Ovary (tissue), 9 donors: ENCODE measurements around the gene PPP2R2B. TPM values are rescaled to one million over a fixed set of nuclear protein-coding genes. Genes with fewer than 3 reads are reported as not detected.

ENCODE experiments used
- DNase-seq, 5 donors: peaks; one replicate each; pipeline ENCODE4 v3.0.0-alpha.2; 2019 to 2020
- H3K27ac ChIP-seq, 2 donors: fragments of 200-600 bp; one replicate each; pipeline versions ENCODE4 v1.5.1 to v1.8.0; 2019 to 2022
- H3K27me3 ChIP-seq: fragments of 200-600 bp; one replicate; pipeline ENCODE4 v1.8.0; 2022
- H3K36me3 ChIP-seq: fragments of 200-600 bp; sonication (generic); one replicate; pipeline ENCODE4 v1.5.1; 2019
- H3K4me1 ChIP-seq: one replicate; pipeline ENCODE4 v1.8.1; 2013; ENCODE audit warnings: mild to moderate bottlenecking, moderate library complexity; ENCODE audit not compliant: insufficient read depth
- H3K4me3 ChIP-seq: fragments of 200-600 bp; sonication (generic); one replicate; pipeline ENCODE4 v1.5.1; 2017
- H3K9me3 ChIP-seq, 2 donors: fragments of 200-600 bp in 1 of 2; sonication (generic) in 1 of 2; one replicate each; pipeline versions ENCODE4 v1.5.1 to v1.8.1; 2013 to 2019; ENCODE audit warnings: mild to moderate bottlenecking in 1 of 2, moderate library complexity in 1 of 2
- EP300 ChIP-seq: sonication (generic); formaldehyde crosslinking; IDR thresholded peaks from one replicate; pipeline ENCODE4 v1.6.1; 2017; ENCODE audit warnings: antibody characterized with exemption
- POLR2A ChIP-seq: fragments of 450-650 bp; IDR thresholded peaks from one replicate; pipeline ENCODE4 v1.6.1; 2017; ENCODE audit warnings: antibody characterized with exemption, mild to moderate bottlenecking, moderate library complexity
- WGBS, 3 donors: extraction: QIAGEN DNeasy Blood & Tissue Kit in 1 of 3; methylation state at CpG; one replicate each; pipeline versions ENCODE4 v1.1.5 to v1.1.7; 2013 to 2017; 5-methylcytosine and 5-hydroxymethylcytosine counted together
- intact Hi-C, 4 donors: fragments of 100-400 bp; cut with DNase I; formaldehyde crosslinking; loops; one replicate each; pipeline versions ENCODE4 v1.11.0 to v1.15.1; 2022 to 2023
- polyA plus RNA-seq, 2 donors: library from polyadenylated mRNA; stranded (reverse); fragments of 200-250 nt in 1 of 2; fragments of 350-450 nt in 1 of 2; fragmentation: Illumina TruSeq in 1 of 2; extraction: RNeasy Lipid Tissue Mini Kit (QIAGEN cat#74804) in 1 of 2; gene quantifications; one replicate each; pipeline ENCODE4 v1.2.3, GENCODE V29; 2013 to 2014
- total RNA-seq, 7 donors: library from RNA; depleted of rRNA in 2 of 7; stranded (reverse); fragments of >200 nt in 2 of 7; fragmentation: NEBNext Ultra II Directional in 3 of 7; extraction: Animal tissue kit (Norgen Biotek cat#: 25700) in 3 of 7; gene quantifications; one replicate each; pipeline versions ENCODE4 v1.1.0 to v1.2.4, GENCODE V29; 2016 to 2023
- TF ChIP-seq, protein P1 (sequence below), 3 donors: fragments of 450-650 bp in 2 of 3; fragments of 200-600 bp in 1 of 3; IDR thresholded peaks; one replicate each; pipeline versions ENCODE4 v1.5.1 to v1.8.0; 2016 to 2022; ENCODE audit warnings: antibody characterized with exemption in 3 of 3, mild to moderate bottlenecking in 1 of 3
- donor health status: DM: no; HTN: no; CAD: no; lungs with moderate emphysema.
- donor health status: DM: no; HTN: no; CAD: no.
- donor health status: Bipolar disorder and iron deficiency.
- donor health status: DM: yes; HTN: yes; CAD: no.
- donor health status: DM: no; HTN: no; CAD: no.
- donor health status: DM: yes; HTN: yes; CAD: no.

PPP2R2B gene
- total and polyA plus RNA-seq, 9 donors = 0.12 to 20.8 (median 1.2) TPM; not detected in 1

DNA sequence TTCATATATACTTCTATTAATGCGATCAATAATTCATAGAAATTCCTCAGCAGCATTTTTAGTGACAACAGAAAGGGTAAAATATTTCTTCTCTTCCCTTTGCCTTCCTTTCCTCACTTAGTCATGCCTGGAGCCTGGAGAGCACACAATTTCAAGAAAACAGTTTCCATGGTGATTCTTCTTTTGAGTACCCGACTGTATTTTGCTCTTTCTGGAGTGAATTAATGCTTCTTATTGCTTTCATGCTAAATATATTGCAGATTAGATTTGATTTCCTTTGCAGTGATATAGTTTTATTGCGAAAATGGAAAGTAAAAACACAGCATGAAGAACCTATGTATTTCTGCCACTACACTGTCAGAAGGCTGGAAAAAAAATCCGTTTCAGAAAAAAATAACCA is 153.5 kb downstream of the PPP2R2B start:
- no peak overlapping the region for H3K27ac ChIP-seq
- H3K4me3 ChIP-seq = no peak overlapping the region
- DNase-seq = no peak
- H3K36me3 ChIP-seq = no peaks in the 10 kb centered on the region
- no peaks in the 10 kb centered on the region for H3K9me3 ChIP-seq
- TF ChIP-seq EP300 (no peak), POLR2A (no peak)
- TF ChIP-seq, protein P1, sequence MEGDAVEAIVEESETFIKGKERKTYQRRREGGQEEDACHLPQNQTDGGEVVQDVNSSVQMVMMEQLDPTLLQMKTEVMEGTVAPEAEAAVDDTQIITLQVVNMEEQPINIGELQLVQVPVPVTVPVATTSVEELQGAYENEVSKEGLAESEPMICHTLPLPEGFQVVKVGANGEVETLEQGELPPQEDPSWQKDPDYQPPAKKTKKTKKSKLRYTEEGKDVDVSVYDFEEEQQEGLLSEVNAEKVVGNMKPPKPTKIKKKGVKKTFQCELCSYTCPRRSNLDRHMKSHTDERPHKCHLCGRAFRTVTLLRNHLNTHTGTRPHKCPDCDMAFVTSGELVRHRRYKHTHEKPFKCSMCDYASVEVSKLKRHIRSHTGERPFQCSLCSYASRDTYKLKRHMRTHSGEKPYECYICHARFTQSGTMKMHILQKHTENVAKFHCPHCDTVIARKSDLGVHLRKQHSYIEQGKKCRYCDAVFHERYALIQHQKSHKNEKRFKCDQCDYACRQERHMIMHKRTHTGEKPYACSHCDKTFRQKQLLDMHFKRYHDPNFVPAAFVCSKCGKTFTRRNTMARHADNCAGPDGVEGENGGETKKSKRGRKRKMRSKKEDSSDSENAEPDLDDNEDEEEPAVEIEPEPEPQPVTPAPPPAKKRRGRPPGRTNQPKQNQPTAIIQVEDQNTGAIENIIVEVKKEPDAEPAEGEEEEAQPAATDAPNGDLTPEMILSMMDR (IDR thresholded peaks at IDR 0.05) = no peak
- intact Hi-C loops = no loop called here
- H3K27me3 ChIP-seq = no peaks in the 10 kb centered on the region
- H3K4me1 ChIP-seq = no peaks in the 10 kb centered on the region
- 63% methylated on average over 4 of the region's 4 CpGs for WGBS, 3 donors

DNA sequence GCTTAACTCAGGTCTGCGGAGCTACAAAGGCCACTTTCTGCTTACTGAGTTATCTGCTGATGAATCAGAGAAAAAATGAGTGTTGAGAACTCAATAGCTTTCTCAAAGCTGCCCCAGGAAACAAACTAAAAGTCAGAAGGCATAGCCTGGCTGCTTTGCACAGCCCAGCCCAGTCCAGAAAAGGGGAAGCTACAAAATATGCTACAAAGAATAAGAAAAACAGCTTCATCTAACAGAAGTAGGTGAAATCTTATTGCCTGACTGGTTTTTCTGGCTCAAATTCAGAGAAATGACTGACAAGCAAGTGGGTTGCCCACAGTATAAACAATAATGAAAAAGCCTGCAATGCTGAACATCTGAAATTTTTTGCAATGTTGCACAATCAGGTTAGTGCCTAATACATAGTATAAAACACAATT is 156.2 kb downstream of the PPP2R2B start:
- Histone ChIP-seq H3K27ac (no peak overlapping the region), H3K4me3 (no peak overlapping the region), H3K4me1 (no peaks in the 10 kb centered on the region), H3K27me3 (no peaks in the 10 kb centered on the region), H3K36me3 (no peaks in the 10 kb centered on the region), H3K9me3 (no peaks in the 10 kb centered on the region)
- intact Hi-C loops = no loop called here
- TF ChIP-seq POLR2A = no peak
- TF ChIP-seq EP300 = no peak
- TF ChIP-seq, protein P1 (IDR thresholded peaks at IDR 0.05) = no peak
- 91% methylated on average over 1 of the region's 1 CpG for WGBS, 3 donors
- no peak for DNase-seq

DNA sequence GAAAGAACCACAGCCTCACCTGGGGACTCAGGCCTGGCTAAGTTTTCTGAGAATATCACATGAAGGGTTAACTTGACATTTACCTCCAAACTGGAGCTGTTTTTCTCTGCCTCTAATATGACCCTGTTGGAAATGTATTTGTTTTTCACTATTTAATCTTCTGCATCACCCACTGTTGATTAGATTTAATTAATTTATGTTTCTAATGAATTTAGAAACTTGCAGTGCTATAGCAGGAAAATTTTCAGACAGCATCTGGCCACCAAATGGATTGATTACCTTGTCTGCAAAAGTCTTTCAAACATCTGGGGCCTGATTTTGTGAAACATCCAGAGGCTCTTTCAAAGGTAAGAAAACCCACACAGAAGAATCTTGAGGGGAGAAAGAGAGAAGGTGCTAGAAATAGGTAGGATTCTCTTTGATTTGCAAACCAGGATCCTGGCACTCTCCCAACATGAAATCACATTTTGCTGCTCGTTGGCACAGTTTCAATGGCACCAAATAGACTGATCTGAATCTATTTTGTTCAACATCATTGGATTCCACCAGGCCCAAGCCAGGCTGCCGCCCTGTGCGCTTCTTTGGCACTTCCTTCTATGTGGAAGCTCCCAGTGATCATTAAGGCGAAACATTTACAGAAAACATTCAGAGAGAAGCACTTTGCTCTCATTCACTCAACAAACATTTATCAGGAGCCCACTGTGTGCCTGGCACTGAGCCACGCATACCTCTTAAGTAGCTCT is 157.3 kb downstream of the PPP2R2B start:
- no peaks in the 10 kb centered on the region for H3K27me3 ChIP-seq
- H3K4me1 ChIP-seq = no peaks in the 10 kb centered on the region
- DNase-seq = no peak
- H3K4me3 ChIP-seq = no peak overlapping the region
- no peak overlapping the region for H3K27ac ChIP-seq
- TF ChIP-seq, protein P1 (IDR thresholded peaks at IDR 0.05) = no peak
- TF ChIP-seq POLR2A (no peak), EP300 (no peak)
- intact Hi-C loops = no loop called here
- WGBS, 3 donors = 65 to 72% (median 71%) methylated on average over 5 of the region's 5 CpGs
- no peaks in the 10 kb centered on the region for H3K9me3 ChIP-seq
- H3K36me3 ChIP-seq = no peaks in the 10 kb centered on the region

DNA sequence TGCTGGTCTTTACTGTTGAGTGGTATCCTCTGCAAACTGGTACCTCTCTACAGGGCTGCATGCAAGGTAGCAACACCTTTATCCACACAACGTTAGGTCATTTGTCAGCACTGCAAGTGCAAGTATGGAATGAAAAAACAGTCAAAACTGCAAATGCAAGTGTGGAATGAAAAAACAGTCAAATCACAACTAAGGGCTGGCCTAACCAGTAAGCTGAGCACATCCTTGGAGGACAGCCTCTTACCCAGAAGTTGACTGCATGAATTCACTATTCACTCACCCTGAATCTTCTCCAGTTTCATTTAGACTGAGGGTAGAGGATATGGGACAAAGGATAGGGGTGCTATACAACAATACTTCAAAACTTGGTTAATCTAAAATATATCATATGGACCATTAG is 158.4 kb downstream of the PPP2R2B start:
- TF ChIP-seq EP300 = no peak
- Histone ChIP-seq H3K4me3 (no peak overlapping the region), H3K4me1 (no peaks in the 10 kb centered on the region), H3K9me3 (no peaks in the 10 kb centered on the region), H3K27ac (no peak overlapping the region), H3K36me3 (no peaks in the 10 kb centered on the region), H3K27me3 (no peaks in the 10 kb centered on the region)
- 38 to 70% (median 49%) methylated on average over 1 of the region's 1 CpG for WGBS, 3 donors
- intact Hi-C loops = no loop called here
- DNase-seq = no peak

DNA sequence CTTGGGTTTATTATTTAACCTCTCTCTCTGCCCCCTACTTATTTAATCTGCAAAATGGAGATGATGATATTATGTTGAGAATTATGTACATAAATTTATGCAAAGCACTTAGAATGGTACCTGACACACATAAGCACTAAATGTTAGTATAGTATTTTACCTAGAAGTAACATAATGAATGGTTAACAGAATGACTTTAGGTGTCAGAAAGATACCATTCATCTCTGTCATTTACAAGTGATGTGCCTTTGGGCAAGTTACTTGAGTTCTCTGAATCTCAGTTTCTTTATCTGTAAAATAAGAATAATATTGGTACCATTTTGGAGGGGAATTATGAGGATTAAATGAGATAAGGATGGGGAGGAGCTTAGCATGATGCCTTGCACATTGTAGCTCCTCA is 159.4 kb downstream of the PPP2R2B start:
- no peak for DNase-seq
- Histone ChIP-seq H3K4me1 (no peaks in the 10 kb centered on the region), H3K9me3 (no peaks in the 10 kb centered on the region), H3K27ac (no peak overlapping the region), H3K27me3 (no peaks in the 10 kb centered on the region), H3K4me3 (no peak overlapping the region), H3K36me3 (no peaks in the 10 kb centered on the region)
- intact Hi-C loops = no loop called here
- TF ChIP-seq, protein P1 (IDR thresholded peaks at IDR 0.05) = no peak
- TF ChIP-seq POLR2A (no peak), EP300 (no peak)
